Measurements from ENCODE around the gene SP2. TPM values are rescaled to one million over a fixed set of nuclear protein-coding genes. Genes with fewer than 3 reads are reported as not detected.

Gene SP2
- total RNA-seq, 2 donors from 2014 or later = 27.6 to 33.5 TPM

DNA sequence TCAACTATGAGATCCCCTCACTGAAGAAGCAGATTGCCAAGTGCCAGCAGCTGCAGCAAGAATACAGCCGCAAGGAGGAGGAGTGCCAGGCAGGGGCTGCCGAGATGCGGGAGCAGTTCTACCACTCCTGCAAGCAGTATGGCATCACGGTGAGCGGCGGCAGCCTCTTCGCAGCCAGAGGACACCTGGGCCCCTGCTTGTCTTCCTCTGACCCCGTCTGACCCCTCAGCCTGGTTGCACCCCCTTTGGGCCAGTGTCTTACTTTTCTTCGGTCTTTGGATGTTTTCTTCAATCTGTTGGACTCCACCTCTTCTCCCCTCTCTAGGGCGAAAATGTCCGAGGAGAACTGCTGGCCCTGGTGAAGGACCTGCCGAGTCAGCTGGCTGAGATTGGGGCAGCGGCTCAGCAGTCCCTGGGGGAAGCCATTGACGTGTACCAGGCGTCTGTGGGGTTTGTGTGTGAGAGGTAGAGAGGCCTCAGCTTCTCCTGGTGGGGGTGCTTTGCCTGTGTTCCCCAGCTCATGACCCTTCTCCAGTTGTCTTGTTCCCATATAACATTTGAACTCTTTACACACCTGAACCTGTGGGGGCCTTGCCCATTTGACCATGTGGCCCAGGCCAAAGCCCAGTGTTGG, 79.3 kb downstream of the SP2 start:
- Mint-ChIP-seq H3K27me3 (ENCODE audit: low read depth) (no peaks in the 10 kb centered on the region), H3K36me3 (ENCODE audit: insufficient read depth in 2 of 2) (peaks cover 3 to 23% of the 10 kb centered on the region in 2 donors), H3K27ac (no peak overlapping the region), H3K4me3 (no peak overlapping the region), H3K4me1 (ENCODE audit: low read depth) (peaks cover 15% of the 10 kb centered on the region), H3K9me3 (no peaks in the 10 kb centered on the region)
- DNase-seq = no peak
- ATAC-seq (replicated peaks in 1 of 2) = no peak

DNA sequence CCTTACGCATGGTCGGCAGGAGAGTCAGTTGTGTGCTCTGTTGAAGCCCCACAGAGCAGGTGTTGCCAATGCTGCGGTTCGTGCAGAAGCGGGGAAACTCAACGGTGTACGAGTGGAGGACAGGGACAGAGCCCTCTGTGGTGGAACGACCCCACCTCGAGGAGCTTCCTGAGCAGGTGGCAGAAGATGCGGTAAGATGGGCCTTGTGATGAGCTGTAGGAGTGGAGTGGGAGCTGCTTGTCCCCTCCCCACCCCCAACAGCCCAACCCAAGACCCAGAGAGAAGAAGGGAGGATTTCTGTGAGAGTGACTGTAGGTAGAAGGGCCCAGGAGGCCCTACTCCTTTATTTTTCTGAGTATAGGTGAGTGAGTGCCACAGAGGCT, 79.8 kb downstream of the SP2 start:
- H3K27ac Mint-ChIP-seq = no peak overlapping the region
- DNase-seq = no peak
- peaks cover 11% of the 10 kb centered on the region for H3K4me1 Mint-ChIP-seq (ENCODE audit: low read depth)

DNA sequence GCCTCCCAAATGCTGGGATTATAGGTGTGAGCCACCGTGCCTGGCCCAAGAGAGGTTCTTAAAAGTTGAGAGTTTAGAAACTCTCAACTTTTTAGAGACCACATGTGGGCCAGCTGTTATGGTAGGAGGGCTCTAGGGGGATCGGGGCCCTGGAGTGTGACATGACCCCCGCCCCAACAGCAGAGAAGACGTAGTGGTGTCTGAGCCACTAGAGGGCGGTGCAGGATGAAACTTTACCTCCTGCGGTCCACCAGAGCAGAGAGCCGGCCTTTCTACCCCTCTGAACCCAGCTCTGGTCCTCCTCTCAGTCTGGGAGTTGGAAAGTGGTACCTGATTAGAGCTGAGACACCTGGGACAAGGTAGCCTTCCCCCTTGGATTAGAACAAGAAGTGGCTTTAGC, 82.3 kb downstream of the SP2 start:
- Mint-ChIP-seq H3K27me3 (ENCODE audit: low read depth) (no peaks in the 10 kb centered on the region), H3K27ac (no peak overlapping the region), H3K4me1 (ENCODE audit: low read depth) (no peaks in the 10 kb centered on the region), H3K4me3 (no peak overlapping the region), H3K36me3 (ENCODE audit: insufficient read depth in 2 of 2) (peaks cover 3 to 20% of the 10 kb centered on the region in 2 donors), H3K9me3 (no peaks in the 10 kb centered on the region)
- ATAC-seq (replicated peaks in 1 of 2) (peak; percentile 71 to 72), DNase-seq (peak; percentile 43 to 48)

More for the DNA sequence above, 79.8 kb downstream of the SP2 start:
- peaks cover 3 to 23% of the 10 kb centered on the region in 2 donors for H3K36me3 Mint-ChIP-seq (ENCODE audit: insufficient read depth in 2 of 2)
- H3K4me3 Mint-ChIP-seq = no peak overlapping the region
- ATAC-seq (replicated peaks in 1 of 2) = no peak
- no peaks in the 10 kb centered on the region for H3K9me3 Mint-ChIP-seq
- H3K27me3 Mint-ChIP-seq (ENCODE audit: low read depth) = no peaks in the 10 kb centered on the region

Other genes starting within 250 kb of the SP2 start
- 100 to 1,000 TPM; 581 to 729 TPM for gene KPNB1, start 246.3 kb upstream of the SP2 start, total RNA-seq
- gene TBKBP1, start 202.1 kb upstream of the SP2 start, total RNA-seq = 10 to 100 TPM; 24.2 to 28.7 TPM
- 10 to 100 TPM; 27.9 to 45.5 TPM for gene TBX21, start 163.0 kb upstream of the SP2 start, total RNA-seq
- 10 to 100 TPM; 23.9 to 24.9 TPM for gene OSBPL7, start 74.4 kb upstream of the SP2 start, total RNA-seq
- 10 to 100 TPM; 81.7 to 83.5 TPM for gene MRPL10, start 64.7 kb upstream of the SP2 start, total RNA-seq
- under 1 TPM; 0.46 to 0.83 TPM for gene LRRC46, start 64.6 kb upstream of the SP2 start, total RNA-seq
- 10 to 100 TPM; 16.1 to 17.6 TPM for gene SCRN2, start 55.0 kb upstream of the SP2 start, total RNA-seq
- under 1 TPM; 0.12 to 0.28 TPM for gene SP6, start 45.1 kb upstream of the SP2 start, total RNA-seq
- gene PNPO, start 45.3 kb downstream of the SP2 start, total RNA-seq = 10 to 100 TPM; 18.4 to 30.1 TPM
- gene PRR15L, start 61.6 kb downstream of the SP2 start, total RNA-seq = not detected
- 100 to 1,000 TPM; 232 to 255 TPM for gene CDK5RAP3, start 74.9 kb downstream of the SP2 start, total RNA-seq
- 10 to 100 TPM; 11.7 to 14.2 TPM for gene COPZ2, start 141.6 kb downstream of the SP2 start, total RNA-seq
- gene NFE2L1, start 152.1 kb downstream of the SP2 start, total RNA-seq = 100 to 1,000 TPM; 214 to 237 TPM
- 10 to 100 TPM; 47.0 to 62.3 TPM for gene CBX1, start 205.2 kb downstream of the SP2 start, total RNA-seq
- gene SNX11, start 211.5 kb downstream of the SP2 start, total RNA-seq = 10 to 100 TPM; 30.5 to 30.6 TPM

Measured in activated T-cell treated with anti-CD3 and anti-CD28 coated beads, Interleukin-2, amount 50 U/mL, for 72 hours (primary cell).